Measurements from ENCODE around the gene ASNSD1. TPM values are rescaled to one million over a fixed set of nuclear protein-coding genes. Genes with fewer than 3 reads are reported as not detected.

The ASNSD1 gene
- total and polyA plus RNA-seq, 2 of the 13 experiments (the other 11 are each of a cell fraction or from before 2014, with no cell fraction given) = 35.1 to 96.6 TPM

DNA sequence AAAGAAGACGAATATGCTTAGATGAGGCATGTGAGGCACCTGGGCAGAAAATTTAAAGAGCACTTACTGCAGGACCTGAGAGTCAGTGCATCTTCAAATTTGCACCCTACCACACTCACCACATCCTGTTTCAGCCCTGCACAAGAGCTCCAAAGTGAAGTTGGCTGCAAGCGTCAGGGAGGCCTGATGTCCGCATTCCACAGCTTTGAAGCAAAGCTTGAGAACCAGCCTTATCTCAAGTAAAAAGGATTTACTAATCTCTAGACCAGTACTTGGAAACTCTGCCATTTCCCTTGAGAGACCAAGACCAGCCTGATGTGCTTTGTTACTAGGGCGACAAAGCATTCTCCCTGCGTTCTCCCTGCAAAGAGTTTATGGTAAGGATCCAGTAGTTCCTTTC, 3.4 kb upstream of the ASNSD1 start:
- Histone ChIP-seq H2AFZ (ENCODE audit: low read length) (no peak overlapping the region), H3K4me1 (ENCODE audit: insufficient read depth, low read length) (peaks cover 31% of the 10 kb centered on the region), H3K27ac (ENCODE audit: extremely low read length, insufficient read depth, low read length) (no peak overlapping the region), H3K36me3 (replicated peaks in 1 of 2; ENCODE audit: control insufficient read depth in 1 of 2, insufficient read depth in 2 of 2, low read length in 2 of 2) (no peaks in the 10 kb centered on the region), H3K4me3 (replicated peaks in 1 of 3; ENCODE audit: insufficient read depth in 1 of 3, low read depth in 2 of 3, low read length in 3 of 3) (no peak overlapping the region), H3K79me2 (ENCODE audit: insufficient read depth, low read length) (peaks cover 16% of the 10 kb centered on the region), H4K20me1 (ENCODE audit: insufficient read depth, low read length) (no peaks in the 10 kb centered on the region), H3K4me2 (ENCODE audit: low read depth, low read length) (no peak overlapping the region), H3K9ac (ENCODE audit: insufficient read depth, low read depth, low read length) (no peak overlapping the region), H3K9me3 (ENCODE audit: low read length) (no peaks in the 10 kb centered on the region), H3K27me3 (ENCODE audit: control insufficient read depth in 1 of 2, insufficient read depth in 2 of 2, low read length in 2 of 2) (no peaks in the 10 kb centered on the region; a peak in 1 of 5 replicates)
- ATAC-seq (no peak), FAIRE-seq (no peak), DNase-seq (ENCODE audit: low spot score) (no peak)
- in situ Hi-C loops (cut with HindIII; ENCODE audit: extremely low pct_ligation_motif_present, low pct_unique_long_range_greater_than_20kb) (loop anchor here (25.0 kb wide), 1 partner anchor 404 kb away; the partner anchor contains the start of gene MSTN), intact Hi-C loops (cut with micrococcal nuclease; ENCODE audit: unreplicated experiment) (no loop called here)
- BruUV-seq (replicated peaks) = no TSS peak
- ChIA-PET POLR2A (interaction anchor here (1.7 kb wide), 1 partner anchor 77 kb away, joined by 4 read pairs; the partner anchor contains the start of gene SLC40A1), CTCF (ENCODE audit: low intra/inter-chr PET ratio, low total read pairs) (no interaction called here)
- WGBS (ENCODE audit: low lambda C conversion rate) = 54% methylated on average over 5 of the region's 5 CpGs
- TF ChIP-seq, protein P1, sequence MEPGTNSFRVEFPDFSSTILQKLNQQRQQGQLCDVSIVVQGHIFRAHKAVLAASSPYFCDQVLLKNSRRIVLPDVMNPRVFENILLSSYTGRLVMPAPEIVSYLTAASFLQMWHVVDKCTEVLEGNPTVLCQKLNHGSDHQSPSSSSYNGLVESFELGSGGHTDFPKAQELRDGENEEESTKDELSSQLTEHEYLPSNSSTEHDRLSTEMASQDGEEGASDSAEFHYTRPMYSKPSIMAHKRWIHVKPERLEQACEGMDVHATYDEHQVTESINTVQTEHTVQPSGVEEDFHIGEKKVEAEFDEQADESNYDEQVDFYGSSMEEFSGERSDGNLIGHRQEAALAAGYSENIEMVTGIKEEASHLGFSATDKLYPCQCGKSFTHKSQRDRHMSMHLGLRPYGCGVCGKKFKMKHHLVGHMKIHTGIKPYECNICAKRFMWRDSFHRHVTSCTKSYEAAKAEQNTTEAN (CRISPR knock-in tag; conservative IDR thresholded peaks at IDR 0.05) = no peak
- TF ChIP-seq TMF1 (CRISPR knock-in tag; IDR thresholded peaks at IDR 0.05; ENCODE audit: low read depth) = no peak
- no peak for TF ChIP-seq HNRNPH1 (optimal IDR thresholded peaks at IDR 0.05; ENCODE audit: low read depth, low read length)
- TF ChIP-seq ZNF839 (CRISPR knock-in tag; IDR thresholded peaks at IDR 0.05; ENCODE audit: borderline replicate concordance) = no peak
- no peak for TF ChIP-seq SMARCE1 (IDR thresholded peaks at IDR 0.05; ENCODE audit: borderline replicate concordance)
- TF ChIP-seq ZNF556 (CRISPR knock-in tag; IDR thresholded peaks at IDR 0.05; ENCODE audit: borderline replicate concordance) = no peak
- TF ChIP-seq CHCHD3 (CRISPR knock-in tag; IDR thresholded peaks at IDR 0.05) = no peak
- TF ChIP-seq ZNF546 (CRISPR knock-in tag; conservative IDR thresholded peaks at IDR 0.05) = no peak
- TF ChIP-seq ZMYM2 (CRISPR knock-in tag; IDR thresholded peaks at IDR 0.05) = no peak
- TF ChIP-seq XRCC5 (optimal IDR thresholded peaks at IDR 0.05; ENCODE audit: low read length) = no peak
- TF ChIP-seq, protein P2, sequence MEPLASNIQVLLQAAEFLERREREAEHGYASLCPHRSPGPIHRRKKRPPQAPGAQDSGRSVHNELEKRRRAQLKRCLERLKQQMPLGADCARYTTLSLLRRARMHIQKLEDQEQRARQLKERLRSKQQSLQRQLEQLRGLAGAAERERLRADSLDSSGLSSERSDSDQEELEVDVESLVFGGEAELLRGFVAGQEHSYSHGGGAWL (CRISPR knock-in tag; IDR thresholded peaks at IDR 0.05) = no peak

Data from HepG2 (cell line).